GM19395 (cell line): Measurements from ENCODE around the gene ICAM5.

Experiments
- ATAC-seq: cut with Tn5 transposase; IDR thresholded peaks from one replicate; pipeline ENCODE4 v1.9.1; 2021; ENCODE audit warnings: mild to moderate bottlenecking, moderate library complexity; ENCODE audit not compliant: unreplicated experiment

ICAM5 gene

GRCh38 chr19:10339977-10340376, 50.2 kb downstream of the ICAM5 start:
- ATAC-seq, result no peak

DNA sequence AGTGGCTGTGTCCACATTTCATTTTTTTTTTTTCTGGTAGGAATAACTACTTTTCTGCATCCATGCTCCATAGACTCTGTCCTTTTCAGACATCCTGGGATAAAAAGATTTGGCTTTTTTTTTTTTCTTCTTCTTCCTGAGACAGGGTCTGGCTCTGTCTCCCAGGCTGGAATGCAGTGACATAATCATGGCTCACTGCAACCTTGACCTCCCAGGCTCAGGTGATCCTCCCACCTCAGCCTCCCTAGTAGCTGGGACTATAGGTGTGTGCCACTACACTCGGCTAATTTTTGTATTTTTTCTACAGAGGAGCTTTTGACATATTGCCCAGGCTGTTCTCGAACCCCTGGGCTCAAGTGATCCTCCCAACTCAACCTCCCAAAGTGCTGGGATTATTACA, 53.7 kb downstream of the ICAM5 start:
- ATAC-seq, result no peak

- ATAC-seq, result no peak
Observed at GRCh38 chr19:10344780-10345179, 55.0 kb downstream of the ICAM5 start.
